Stomach (tissue), 4 donors: ENCODE measurements around the gene FIGLA.

Experiments used
- CTCF ChIP-seq, 7 experiments: fragments of 450-650 bp in 4 of 7; fragments of 200-600 bp in 3 of 7; sonication (generic) in 3 of 7; IDR thresholded peaks; one replicate each; pipeline ENCODE4 v1.5.1; 2016 to 2019; ENCODE audit warnings: antibody characterized with exemption in 7 of 7, control low read depth in 2 of 7, mild to moderate bottlenecking in 1 of 7
- POLR2A ChIP-seq, 4 donors: fragments of 450-650 bp; IDR thresholded peaks; one replicate each; pipeline ENCODE4 v1.6.1; 2016; ENCODE audit warnings: antibody characterized with exemption in 4 of 4, control low read depth in 2 of 4, mild to moderate bottlenecking in 1 of 4, moderate library complexity in 1 of 4
- POLR2AphosphoS5 ChIP-seq, 3 donors: sonication (generic); formaldehyde crosslinking; IDR thresholded peaks; one replicate each; pipeline ENCODE4 v1.6.1; 2016; ENCODE audit warnings: antibody characterized with exemption in 3 of 3

- TF ChIP-seq POLR2A (IDR thresholded peaks at IDR 0.05) (no peak), CTCF (IDR thresholded peaks at IDR 0.05) (no peak), POLR2AphosphoS5 (IDR thresholded peaks at IDR 0.05) (no peak)
Measured at GRCh38 chr2:70729647-70730046, 60.8 kb downstream of the FIGLA start.
